ENCODE results near the gene NACC2.
"Not testable (repeated sequence)": the region's sequence is repeated elsewhere in the genome, so short reads cannot be mapped to it uniquely, and the experiment has no call there.

Gene NACC2

GRCh38 chr9:136043441-136043991 lies 51.6 kb downstream of the NACC2 start:
- DNase-seq: no peak

DNA sequence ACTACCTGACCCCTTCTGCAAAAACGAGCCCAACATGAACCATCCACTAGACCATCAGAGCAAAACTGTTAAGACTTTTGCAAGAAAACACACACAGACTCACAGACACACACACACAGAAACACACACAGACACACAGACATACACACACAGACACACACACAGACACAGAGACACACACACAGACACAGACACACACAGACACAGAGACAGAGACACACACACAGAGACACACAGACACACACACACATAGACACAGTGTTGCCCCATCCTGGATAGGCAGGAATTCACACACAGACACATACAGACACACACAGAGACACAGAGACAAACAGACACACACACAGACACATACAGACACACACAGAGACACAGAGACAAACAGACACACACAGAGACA lies 52.5 kb downstream of the NACC2 start:
- no peak for DNase-seq

DNA sequence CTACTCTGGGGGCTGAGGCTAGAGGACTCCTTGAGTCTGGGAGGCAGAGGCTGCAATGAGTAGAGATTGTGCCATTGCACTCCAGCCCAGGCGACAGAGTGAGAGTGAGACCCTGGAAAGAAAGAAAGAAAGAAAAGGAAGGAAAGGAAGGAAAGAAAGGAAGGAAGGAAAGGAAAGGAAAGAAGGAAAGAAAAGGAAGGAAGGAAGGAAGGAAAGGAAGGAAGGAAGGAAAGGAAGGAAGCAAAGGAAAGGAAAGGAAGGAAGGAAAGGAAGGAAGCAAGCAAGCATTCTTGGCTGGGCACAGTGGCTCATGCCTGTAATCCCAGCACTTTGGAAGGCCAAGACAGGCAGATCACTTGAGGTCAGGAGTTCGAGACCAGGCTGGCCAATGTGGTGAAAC lies 54.2 kb downstream of the NACC2 start:
- not testable (repeated sequence) for DNase-seq

GRCh38 chr9:136039488-136039887 lies 55.6 kb downstream of the NACC2 start:
- DNase-seq: no peak

DNA sequence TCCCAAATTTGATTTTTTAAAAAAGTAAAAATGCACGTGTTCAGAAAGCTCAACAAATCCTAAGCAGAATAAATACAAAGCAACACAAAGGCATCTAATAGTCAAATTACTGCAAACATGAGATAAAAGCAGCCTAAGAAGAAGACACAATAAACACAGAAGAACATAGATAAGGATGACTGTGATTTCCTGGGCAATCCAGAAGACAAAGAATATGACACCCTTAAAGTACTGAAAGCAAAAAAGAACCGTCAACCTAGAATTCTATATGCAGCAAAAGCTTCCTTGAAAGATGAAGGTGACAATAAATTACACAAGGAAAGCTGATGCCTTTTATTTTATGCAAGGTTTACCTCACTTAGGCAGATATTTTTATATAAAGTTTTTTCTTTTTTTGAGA lies 58.2 kb downstream of the NACC2 start:
- no peak for DNase-seq

DNA sequence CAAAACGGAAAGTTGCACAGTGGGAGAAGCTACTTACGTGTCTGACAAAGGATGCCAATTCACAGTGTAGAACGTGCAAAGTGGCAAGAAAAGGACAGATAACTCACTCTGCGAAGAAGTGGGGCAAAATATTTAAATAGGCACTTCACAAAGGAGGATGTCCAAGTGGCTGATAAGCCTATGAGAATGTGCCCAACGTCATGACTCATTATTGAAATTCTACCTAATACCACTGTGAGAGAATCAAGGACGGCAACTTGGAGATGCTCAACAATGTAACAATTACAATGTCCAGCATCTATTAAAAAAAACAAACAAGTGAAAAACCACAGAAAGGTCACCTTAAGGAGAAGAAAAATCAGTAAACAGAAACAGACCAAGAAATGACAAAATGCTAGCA lies 59.0 kb downstream of the NACC2 start:
- DNase-seq: no peak

DNA sequence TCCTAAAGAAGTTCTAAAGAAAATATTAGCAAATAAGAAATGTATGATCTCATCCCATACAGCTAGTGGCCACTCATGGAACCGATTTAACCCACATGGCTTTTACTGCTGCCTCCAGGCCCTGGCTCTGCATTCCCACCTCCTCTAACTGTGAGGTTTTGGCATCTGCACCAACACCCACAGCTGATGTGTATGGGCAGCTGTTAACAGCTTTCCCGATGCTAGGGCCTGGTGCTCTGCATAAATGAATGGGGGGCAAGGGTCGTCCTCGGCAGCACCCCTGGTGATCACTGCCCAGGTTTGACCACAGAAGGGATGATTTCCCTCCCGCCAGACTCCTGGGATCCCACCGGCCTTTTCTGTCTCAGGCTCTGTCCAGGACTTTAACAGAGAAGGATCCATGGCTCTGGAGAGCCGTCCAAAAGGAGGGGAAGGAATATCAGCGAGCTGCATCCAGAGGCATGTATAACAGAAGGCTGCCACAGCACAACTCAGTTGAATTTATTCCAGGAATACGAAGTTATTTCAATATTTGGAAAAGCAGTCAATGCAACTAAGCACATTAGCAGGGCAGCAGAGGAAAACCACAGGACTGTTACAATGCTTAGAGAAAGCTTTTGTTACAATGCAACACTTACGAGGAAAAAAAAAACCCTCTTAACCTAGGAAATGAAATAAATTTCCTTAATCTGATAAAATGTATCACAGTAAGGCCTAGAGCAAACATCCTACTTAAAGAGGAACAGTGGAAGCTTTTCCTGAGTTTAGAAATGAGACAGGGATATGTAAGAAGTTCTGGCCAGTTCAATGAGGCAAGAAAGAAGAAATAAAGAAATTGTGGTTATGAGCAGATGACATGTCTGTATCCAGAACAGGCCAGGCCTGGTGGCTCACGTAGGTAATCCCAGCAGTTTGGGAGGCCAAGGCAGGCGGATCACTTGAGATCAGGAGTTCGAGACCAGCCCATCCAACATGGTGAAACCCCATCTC lies 63.1 kb downstream of the NACC2 start:
- DNase-seq: no peak

GRCh38 chr9:136031094-136031493 lies 64.0 kb downstream of the NACC2 start:
- DNase-seq: no peak

DNA sequence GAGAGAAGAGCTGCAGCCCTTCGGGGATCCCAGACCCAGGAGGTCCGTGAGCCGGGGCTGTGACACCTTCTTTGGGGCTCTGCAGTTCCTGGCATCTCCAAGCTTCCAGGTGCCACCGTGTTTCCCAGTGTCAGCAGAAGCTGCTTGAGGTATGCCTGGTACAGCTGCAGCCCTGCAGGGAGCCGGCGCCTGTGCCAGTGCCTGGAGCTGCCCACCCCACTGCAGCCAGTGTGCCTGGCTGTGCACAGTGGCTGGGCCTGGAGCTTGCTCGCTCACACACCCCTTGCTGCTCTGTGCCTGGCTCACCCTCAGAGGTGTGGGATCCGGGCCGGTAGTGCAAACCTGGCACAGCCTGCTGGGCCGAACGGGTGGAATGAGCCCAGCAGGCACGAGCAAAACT lies 65.5 kb downstream of the NACC2 start:
- DNase-seq: no peak

DNA sequence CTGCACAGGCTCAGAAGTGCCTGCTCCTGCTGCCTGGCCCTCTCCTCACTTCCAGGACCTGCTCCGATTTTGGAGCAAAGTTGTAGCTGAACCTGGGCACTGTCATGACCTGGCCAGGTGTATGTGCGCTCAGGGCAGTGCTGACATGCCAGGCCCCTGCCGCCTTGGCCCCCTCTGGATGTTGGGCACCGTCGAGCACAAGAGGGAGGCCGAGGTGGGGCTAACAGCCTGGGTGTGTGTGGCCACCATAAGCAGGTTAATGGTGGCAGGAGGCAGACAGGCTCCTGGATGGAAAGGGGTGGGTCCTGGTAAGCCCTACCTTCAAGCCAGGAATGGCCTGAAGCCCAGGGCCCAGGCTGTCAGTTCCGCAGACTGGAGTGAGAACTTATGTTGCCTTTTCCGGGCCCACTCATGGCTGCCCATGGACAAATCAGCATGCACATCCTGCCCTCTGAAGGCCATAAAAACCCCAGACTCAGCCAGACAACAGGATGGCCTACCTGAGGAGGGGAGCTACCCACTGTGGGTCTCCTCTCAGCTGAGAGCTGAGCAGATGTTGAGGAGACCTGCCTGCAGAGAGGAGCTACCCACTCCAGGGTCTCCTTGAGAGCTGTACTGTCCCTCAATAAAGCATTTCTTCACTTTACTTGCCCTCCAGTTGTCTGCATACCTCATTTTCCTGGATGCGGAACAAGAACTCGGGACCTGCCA lies 66.2 kb downstream of the NACC2 start:
- DNase-seq: no peak

- not testable (repeated sequence) for DNase-seq
Observed at GRCh38 chr9:136026943-136027289, 68.2 kb downstream of the NACC2 start.

- DNase-seq: no peak
Observed at GRCh38 chr9:136026266-136026942, 68.7 kb downstream of the NACC2 start.

DNA sequence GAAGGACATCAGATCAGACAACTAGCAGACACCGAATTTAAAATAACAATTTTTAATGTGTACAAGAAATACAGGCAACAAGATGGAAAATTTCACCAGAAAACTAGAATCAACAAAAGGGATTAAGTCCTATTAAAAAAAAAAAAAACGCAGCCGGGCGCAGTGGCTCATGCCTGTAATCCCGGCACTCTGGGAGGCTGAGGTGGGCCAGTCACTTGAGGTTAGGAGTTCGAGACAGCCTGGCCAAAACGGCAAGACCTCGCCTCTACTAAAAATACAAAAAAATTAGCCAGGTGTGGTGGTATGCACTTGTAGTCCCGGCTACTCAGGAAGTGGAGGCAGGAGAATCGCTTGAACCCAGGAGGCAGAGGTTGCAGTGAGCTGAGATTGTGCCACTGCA lies 69.6 kb downstream of the NACC2 start:
- DNase-seq: no peak

- no peak for DNase-seq
Observed at GRCh38 chr9:136024696-136025316, 70.3 kb downstream of the NACC2 start.

DNA sequence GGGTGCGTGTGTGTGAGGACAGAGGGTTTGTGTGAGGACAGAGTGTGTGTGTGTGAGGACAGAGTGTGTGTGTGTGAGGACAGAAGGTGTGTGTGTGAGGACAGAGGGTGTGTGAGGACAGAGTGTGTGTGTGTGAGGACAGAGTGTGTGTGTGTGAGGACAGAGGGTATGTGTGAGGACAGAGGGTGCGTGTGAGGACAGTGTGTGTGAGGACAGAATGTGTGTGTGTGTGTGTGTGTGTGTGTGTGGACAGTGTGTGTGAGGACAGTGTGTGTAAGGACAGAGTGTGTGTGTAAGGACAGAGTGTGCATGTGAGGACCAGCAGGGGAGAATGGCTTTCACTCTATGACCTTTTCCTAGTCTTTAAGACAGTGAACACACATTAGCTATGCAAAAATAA lies 70.8 kb downstream of the NACC2 start:
- no peak for DNase-seq

DNA sequence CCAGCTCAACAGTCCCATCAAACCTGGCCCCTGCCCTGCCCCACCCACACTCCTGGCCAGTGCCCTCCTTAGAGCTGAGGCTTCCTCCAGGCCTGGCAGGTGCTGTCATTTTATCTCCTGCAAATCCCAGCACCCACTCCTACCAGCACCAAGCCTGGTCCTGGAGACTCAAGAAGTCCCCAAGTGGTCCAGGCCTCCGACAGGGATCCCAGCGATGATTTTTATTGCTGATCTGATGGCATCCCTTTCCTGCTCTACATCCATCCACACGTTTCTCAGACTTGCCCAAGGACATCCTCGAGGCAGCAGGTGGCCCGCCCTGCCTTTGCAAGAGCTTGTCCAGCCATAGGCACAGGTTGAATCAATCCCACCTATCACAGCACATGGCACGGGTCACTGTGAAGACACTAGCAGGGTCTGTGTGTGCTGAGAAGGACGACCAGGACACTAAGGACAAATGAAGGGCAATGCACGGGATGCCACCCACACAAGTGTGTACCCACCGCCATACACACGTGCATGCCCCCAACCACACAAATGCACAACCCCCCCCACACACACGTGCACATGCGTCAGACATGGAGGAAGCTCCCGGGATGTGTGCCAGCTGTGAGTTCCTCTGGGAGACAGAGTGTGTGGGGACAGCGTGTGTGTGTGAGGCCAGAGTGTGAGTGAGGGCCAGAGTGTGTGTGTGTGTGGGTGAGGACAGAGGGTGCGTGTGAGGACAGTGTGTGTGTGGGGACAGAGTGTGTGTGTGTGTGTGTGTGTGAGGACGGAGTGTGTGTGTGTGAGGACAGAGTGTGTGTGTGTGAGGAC lies 71.5 kb downstream of the NACC2 start:
- DNase-seq: no peak

- no peak for DNase-seq
Observed at GRCh38 chr9:136022731-136023409, 72.2 kb downstream of the NACC2 start.

- no peak for DNase-seq
Observed at GRCh38 chr9:136021872-136022681, 73.0 kb downstream of the NACC2 start.

GRCh38 chr9:136021171-136021871 lies 73.8 kb downstream of the NACC2 start:
- no peak for DNase-seq

GRCh38 chr9:136020671-136021070 lies 74.4 kb downstream of the NACC2 start:
- DNase-seq: no peak

Data from NCI-H1092 (cell line).